ENCODE data around the gene SMIM29.

SMIM29 gene

GRCh38 chr6:34233867-34234266 is 14.9 kb downstream of the SMIM29 start:
- DNase-seq (ENCODE audit: low read depth), result no peak
- no peak for TF ChIP-seq CTCF (conservative IDR thresholded peaks at IDR 0.05; ENCODE audit: low read depth, low read length)
- no peak overlapping the region for H3K4me3 ChIP-seq (ENCODE audit: low read length)

GRCh38 chr6:34232901-34233300 is 15.9 kb downstream of the SMIM29 start:
- TF ChIP-seq CTCF (conservative IDR thresholded peaks at IDR 0.05; ENCODE audit: low read depth, low read length), result no peak
- no peak overlapping the region for H3K4me3 ChIP-seq (ENCODE audit: low read length)
- no peak for DNase-seq (ENCODE audit: low read depth)

GRCh38 chr6:34231566-34232336 is 17.1 kb downstream of the SMIM29 start:
- TF ChIP-seq CTCF (conservative IDR thresholded peaks at IDR 0.05; ENCODE audit: low read depth, low read length), result no peak
- no peak overlapping the region for H3K4me3 ChIP-seq (ENCODE audit: low read length)
- DNase-seq (ENCODE audit: low read depth), result no peak

- TF ChIP-seq CTCF (conservative IDR thresholded peaks at IDR 0.05; ENCODE audit: low read depth, low read length), result no peak
- no peak overlapping the region for H3K4me3 ChIP-seq (ENCODE audit: low read length)
- no peak for DNase-seq (ENCODE audit: low read depth)
These were observed 18.0 kb downstream of the SMIM29 start for GRCh38 chr6:34230653-34231371.

GRCh38 chr6:34229877-34230276 is 18.9 kb downstream of the SMIM29 start:
- no peak for DNase-seq (ENCODE audit: low read depth)
- no peak overlapping the region for H3K4me3 ChIP-seq (ENCODE audit: low read length)
- TF ChIP-seq CTCF (conservative IDR thresholded peaks at IDR 0.05; ENCODE audit: low read depth, low read length), result no peak

- H3K4me3 ChIP-seq (ENCODE audit: low read length), result no peak overlapping the region
- TF ChIP-seq CTCF (conservative IDR thresholded peaks at IDR 0.05; ENCODE audit: low read depth, low read length), result no peak
- no peak for DNase-seq (ENCODE audit: low read depth)
These were observed 20.9 kb downstream of the SMIM29 start for GRCh38 chr6:34227761-34228421.

Data from retinal pigment epithelial cell (primary cell).